Endodermal cell (in vitro differentiated cells): ENCODE measurements around the gene SLX4IP. TPM values are rescaled to one million over a fixed set of nuclear protein-coding genes. Genes with fewer than 3 reads are reported as not detected.

Experiments used
- DNase-seq: peaks from one replicate; pipeline ENCODE4 v3.0.0-alpha.2; 2017
- H3K27ac ChIP-seq: 2 replicates; pipeline ENCODE4 v1.5.1; 2013; ENCODE audit warnings: mild to moderate bottlenecking, low read depth, low read length, moderate library complexity
- H3K27me3 ChIP-seq: 2 replicates; pipeline ENCODE4 v1.6.1; 2013; ENCODE audit warnings: mild to moderate bottlenecking, low read length, moderate library complexity; ENCODE audit not compliant: insufficient read depth, control insufficient read depth, poor library complexity, severe bottlenecking
- H3K36me3 ChIP-seq: 2 replicates; pipeline ENCODE4 v1.7.0; 2013; ENCODE audit warnings: mild to moderate bottlenecking, low read length, moderate library complexity; ENCODE audit not compliant: control insufficient read depth, insufficient read depth
- H3K4me1 ChIP-seq: one replicate; pipeline ENCODE4 v1.7.0; 2013; ENCODE audit warnings: low read length; ENCODE audit not compliant: control insufficient read depth, insufficient read depth
- H3K4me3 ChIP-seq: 2 replicates; pipeline ENCODE4 v1.5.1; 2013; ENCODE audit warnings: mild to moderate bottlenecking, low read length, moderate library complexity
- H3K9ac ChIP-seq: 2 replicates; pipeline ENCODE4 v1.6.1; 2013; ENCODE audit warnings: mild to moderate bottlenecking, low read length, moderate library complexity; ENCODE audit not compliant: poor library complexity, severe bottlenecking; ENCODE audit errors: extremely low read depth
- H3K9me3 ChIP-seq: 2 replicates; pipeline ENCODE4 v1.6.1; 2013; ENCODE audit warnings: mild to moderate bottlenecking, low read length, moderate library complexity; ENCODE audit not compliant: control insufficient read depth
- H3K27ac Mint-ChIP-seq: 2 replicates; pipeline ENCODE4 v1.8.0; 2020; ENCODE audit warnings: mixed read lengths
- H3K27me3 Mint-ChIP-seq: 2 replicates; pipeline ENCODE4 v1.8.0; 2021; ENCODE audit warnings: mild to moderate bottlenecking, mixed read lengths; ENCODE audit not compliant: insufficient read depth
- H3K36me3 Mint-ChIP-seq: 2 replicates; pipeline ENCODE4 v1.8.0; 2020; ENCODE audit warnings: low read depth, mixed read lengths
- H3K4me1 Mint-ChIP-seq: 2 replicates; pipeline ENCODE4 v1.8.0; 2020; ENCODE audit warnings: mixed read lengths
- H3K4me3 Mint-ChIP-seq: 2 replicates; pipeline ENCODE4 v1.8.0; 2020; ENCODE audit warnings: mild to moderate bottlenecking, moderate library complexity, mixed read lengths
- H3K9me3 Mint-ChIP-seq: 2 replicates; pipeline ENCODE4 v1.8.0; 2020; ENCODE audit warnings: mild to moderate bottlenecking, mixed read lengths
- WGBS, 2 experiments: methylation state at CpG; one replicate each; pipeline versions ENCODE4 v1.1.5 to v1.1.7; 2013; ENCODE audit warnings: missing lambda C conversion rate in 2 of 2, mixed read lengths in 1 of 2; ENCODE audit not compliant: insufficient coverage in 1 of 2, insufficient read length in 1 of 2; 5-methylcytosine and 5-hydroxymethylcytosine counted together
- total RNA-seq, 2 donors: library from RNA; stranded (reverse); fragmentation: NEBNext Ultra II Directional in 1 of 2; extraction: Animal tissue kit (Norgen Biotek cat#: 25700) in 1 of 2; gene quantifications; 2 replicates in 1 of 2; 3 replicates in 1 of 2; pipeline ENCODE4 v1.2.1, GENCODE V29; 2021
- TF ChIP-seq, protein P1 (sequence below): fragments of 200-600 bp; sonication (generic); conservative IDR thresholded peaks from 2 replicates; pipeline ENCODE4 v1.5.0; 2021; ENCODE audit warnings: antibody characterized with exemption, mild to moderate bottlenecking

The SLX4IP gene
- total RNA-seq, 2 donors from 2014 or later, result 9.2 to 9.5 TPM

DNA sequence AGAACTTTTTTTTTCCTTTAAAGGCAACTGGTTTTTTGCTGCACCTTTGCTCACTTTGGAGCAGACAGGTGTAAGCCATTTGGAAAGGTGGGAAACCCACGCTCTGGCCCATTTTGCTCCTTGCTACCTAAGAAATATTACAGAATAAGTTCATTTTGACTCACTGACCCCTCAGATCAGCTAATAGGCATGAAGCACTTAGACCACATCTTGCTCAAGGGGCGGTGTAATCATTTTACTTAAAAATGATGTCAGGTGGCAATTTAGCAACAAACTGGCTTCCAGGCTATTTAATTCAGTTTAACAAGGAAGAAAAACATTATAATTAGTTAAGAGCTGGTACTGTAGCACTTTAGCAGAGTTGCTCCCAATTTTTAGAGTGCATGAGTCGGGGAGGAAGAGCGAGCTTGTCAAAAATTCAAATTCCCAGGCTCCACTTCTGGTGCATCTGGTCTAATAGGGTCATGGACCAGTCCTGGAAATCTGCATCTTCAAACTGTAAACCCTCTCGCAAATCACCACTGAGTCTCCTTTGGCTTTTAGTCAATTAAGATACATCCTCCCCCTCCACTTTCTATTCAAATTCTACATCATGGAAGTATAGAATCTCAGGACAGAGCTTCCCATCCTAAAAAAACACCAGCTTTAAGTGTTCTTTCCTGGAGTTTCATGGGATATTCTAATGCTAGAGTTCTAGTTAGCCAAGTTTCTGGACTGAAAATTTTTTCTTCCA is 200.5 kb downstream of the SLX4IP start:
- Histone ChIP-seq H3K9ac (no peak overlapping the region), H3K27ac (no peak overlapping the region), H3K4me3 (no peak overlapping the region), H3K9me3 (no peaks in the 10 kb centered on the region), H3K4me1 (peaks cover 27% of the 10 kb centered on the region), H3K27me3 (peaks cover 58% of the 10 kb centered on the region), H3K36me3 (no peaks in the 10 kb centered on the region)
- no peak for DNase-seq
- WGBS, 2 experiments, result 91 to 92% methylated on average over 5 of the region's 5 CpGs
- Mint-ChIP-seq H3K4me3 (no peak overlapping the region), H3K27ac (no peak overlapping the region), H3K4me1 (peaks cover 54% of the 10 kb centered on the region), H3K36me3 (peaks cover 17% of the 10 kb centered on the region), H3K27me3 (peaks cover 82% of the 10 kb centered on the region), H3K9me3 (no peaks in the 10 kb centered on the region)
- TF ChIP-seq, protein P1, sequence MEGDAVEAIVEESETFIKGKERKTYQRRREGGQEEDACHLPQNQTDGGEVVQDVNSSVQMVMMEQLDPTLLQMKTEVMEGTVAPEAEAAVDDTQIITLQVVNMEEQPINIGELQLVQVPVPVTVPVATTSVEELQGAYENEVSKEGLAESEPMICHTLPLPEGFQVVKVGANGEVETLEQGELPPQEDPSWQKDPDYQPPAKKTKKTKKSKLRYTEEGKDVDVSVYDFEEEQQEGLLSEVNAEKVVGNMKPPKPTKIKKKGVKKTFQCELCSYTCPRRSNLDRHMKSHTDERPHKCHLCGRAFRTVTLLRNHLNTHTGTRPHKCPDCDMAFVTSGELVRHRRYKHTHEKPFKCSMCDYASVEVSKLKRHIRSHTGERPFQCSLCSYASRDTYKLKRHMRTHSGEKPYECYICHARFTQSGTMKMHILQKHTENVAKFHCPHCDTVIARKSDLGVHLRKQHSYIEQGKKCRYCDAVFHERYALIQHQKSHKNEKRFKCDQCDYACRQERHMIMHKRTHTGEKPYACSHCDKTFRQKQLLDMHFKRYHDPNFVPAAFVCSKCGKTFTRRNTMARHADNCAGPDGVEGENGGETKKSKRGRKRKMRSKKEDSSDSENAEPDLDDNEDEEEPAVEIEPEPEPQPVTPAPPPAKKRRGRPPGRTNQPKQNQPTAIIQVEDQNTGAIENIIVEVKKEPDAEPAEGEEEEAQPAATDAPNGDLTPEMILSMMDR, result no peak

DNA sequence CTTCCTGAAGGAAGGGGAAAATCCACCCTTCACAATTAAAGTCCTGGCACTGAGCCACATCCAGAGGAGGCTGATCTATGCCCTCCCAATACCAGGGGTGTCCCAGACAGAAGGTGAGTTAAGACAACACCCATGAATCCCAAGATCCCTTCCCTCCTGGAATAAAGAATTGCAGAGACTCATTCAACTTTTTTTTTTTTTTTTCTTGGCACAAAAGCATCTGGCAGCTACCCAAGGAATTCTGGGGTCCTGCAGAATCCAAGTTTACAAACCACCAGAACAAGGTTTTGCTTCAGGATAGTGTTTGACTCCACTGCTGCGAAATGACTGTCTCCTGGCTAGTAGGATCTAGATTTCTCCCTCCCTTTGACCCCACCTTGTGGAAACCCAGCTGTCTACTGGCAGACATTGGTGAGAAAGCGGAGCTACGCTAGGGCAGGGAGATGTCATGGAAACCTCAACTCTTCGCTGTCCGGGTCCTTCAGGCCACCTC is 201.3 kb downstream of the SLX4IP start:
- Mint-ChIP-seq H3K9me3 (no peaks in the 10 kb centered on the region), H3K4me1 (peaks cover 59% of the 10 kb centered on the region), H3K4me3 (no peak overlapping the region), H3K36me3 (peaks cover 22% of the 10 kb centered on the region), H3K27me3 (peaks cover 84% of the 10 kb centered on the region), H3K27ac (no peak overlapping the region)
- Histone ChIP-seq H3K27ac (no peak overlapping the region), H3K36me3 (no peaks in the 10 kb centered on the region), H3K4me3 (no peak overlapping the region), H3K9me3 (no peaks in the 10 kb centered on the region), H3K4me1 (peaks cover 28% of the 10 kb centered on the region), H3K9ac (no peak overlapping the region), H3K27me3 (peaks cover 64% of the 10 kb centered on the region)
- TF ChIP-seq, protein P1, result no peak
- 96 to 99% methylated on average over 5 of the region's 5 CpGs for WGBS, 2 experiments
- DNase-seq, result no peak

DNA sequence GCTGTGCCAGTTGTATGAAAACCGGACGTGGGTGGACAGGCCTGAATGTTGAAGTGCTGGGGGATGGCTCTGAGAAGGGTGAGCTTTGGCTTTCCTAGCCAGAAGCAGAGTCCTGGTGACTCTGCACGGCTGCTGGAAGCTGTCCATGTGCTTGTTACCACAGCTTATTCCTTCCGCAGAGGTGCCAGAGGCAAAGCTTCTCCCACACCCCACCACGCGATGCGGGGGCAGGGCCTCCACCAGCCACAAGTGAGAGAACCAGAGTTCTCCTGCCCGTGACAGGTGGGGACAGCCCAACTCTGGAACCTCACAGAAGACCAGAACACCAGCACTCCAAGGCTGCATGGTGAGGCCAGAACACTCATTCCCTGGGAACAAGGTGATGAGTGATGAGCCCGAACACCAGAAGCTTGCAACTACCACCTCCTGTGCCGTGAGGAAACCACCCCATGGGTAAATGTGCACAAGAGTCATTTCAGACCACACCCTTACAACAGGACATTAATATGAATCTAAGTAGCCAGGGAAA is 202.0 kb downstream of the SLX4IP start:
- Mint-ChIP-seq H3K4me3 (peak overlapping the region; percentile 24), H3K27ac (no peak overlapping the region), H3K9me3 (no peaks in the 10 kb centered on the region), H3K36me3 (peaks cover 28% of the 10 kb centered on the region), H3K4me1 (peaks cover 52% of the 10 kb centered on the region), H3K27me3 (peaks cover 84% of the 10 kb centered on the region)
- Histone ChIP-seq H3K27ac (peak overlapping the region; percentile 66), H3K36me3 (peaks cover 5% of the 10 kb centered on the region), H3K4me1 (peaks cover 26% of the 10 kb centered on the region), H3K27me3 (peaks cover 71% of the 10 kb centered on the region), H3K9ac (no peak overlapping the region), H3K4me3 (no peak overlapping the region), H3K9me3 (no peaks in the 10 kb centered on the region)
- TF ChIP-seq, protein P1, result no peak
- 83 to 91% methylated on average over 3 to 10 of the region's 10 CpGs for WGBS, 2 experiments
- DNase-seq, result no peak
